HTR-8/SVneo (cell line): Measurements from ENCODE around the gene ZNF594.
"Not testable (repeated sequence)": the region's sequence is repeated elsewhere in the genome, so short reads cannot be mapped to it uniquely, and the experiment has no call there.

Experiments used
- DNase-seq: peaks from one replicate; pipeline ENCODE4 v3.0.0; 2011; ENCODE audit warnings: low spot score, mixed read lengths; ENCODE audit not compliant: insufficient read length
- FAIRE-seq: peaks from 2 replicates; lab custom pipeline; 2011; peaks lifted over from hg19 to GRCh38; lab: Jason Lieb, UNC

The ZNF594 gene

DNA sequence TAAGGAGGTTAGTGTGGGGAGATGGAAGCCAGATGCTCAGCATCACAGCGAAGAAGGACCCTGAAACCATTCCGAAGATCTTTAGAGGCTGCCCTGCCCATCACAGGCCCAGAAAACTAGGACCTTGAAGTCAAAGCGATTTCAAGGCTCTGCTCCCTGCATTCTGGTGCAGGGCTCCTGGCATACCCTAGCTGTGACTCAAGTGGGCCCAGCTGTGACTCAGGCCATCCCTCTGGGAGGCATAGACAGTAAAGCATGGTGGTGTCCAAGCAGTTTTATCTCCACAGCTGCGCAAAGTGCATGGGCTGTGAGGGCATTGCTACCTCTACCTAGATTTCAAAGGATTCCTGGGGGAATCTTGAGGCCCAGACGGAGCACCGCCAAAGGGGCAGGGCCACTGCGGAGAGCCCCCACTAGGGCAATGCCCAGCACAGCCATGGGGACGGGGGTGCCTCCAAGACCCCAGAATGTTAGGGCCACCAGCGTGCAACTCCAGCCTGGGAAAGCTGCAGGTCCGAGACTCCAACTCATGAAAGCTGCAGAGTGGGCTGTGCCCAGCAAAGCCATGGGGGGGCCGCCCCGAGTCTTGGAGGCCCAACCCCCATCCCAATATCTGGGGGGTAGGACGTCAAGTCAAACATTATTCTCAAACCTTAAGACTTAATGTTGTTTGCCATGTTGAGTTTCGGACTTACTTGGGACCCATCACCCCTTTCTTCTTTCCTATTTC lies 11.7 kb upstream of the ZNF594 start:
- DNase-seq, result no peak
- no peak for FAIRE-seq

GRCh38 chr17:5201011-5201410 lies 9.3 kb upstream of the ZNF594 start:
- FAIRE-seq (no peak), DNase-seq (no peak)

DNA sequence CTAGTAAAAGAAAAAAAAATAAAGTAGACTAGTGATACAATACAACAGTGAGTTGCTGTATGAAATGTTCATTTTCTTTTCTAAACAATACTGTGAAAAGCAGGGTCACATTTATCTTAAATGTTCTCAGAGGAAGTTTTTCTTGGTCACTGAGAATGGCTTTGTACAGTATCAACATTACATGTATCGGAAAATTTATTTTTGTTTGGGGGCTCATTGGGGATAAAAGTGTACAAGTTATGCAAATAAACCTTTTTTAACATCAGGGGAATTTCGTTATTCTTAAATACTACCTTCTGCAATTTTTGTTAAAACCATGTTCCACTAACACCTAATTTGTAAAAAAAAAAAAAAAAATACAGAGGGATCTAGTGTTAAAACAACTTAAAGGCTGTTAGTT lies 8.7 kb upstream of the ZNF594 start:
- no peak for FAIRE-seq
- no peak for DNase-seq

GRCh38 chr17:5198472-5198871 lies 6.8 kb upstream of the ZNF594 start:
- no peak for FAIRE-seq
- DNase-seq, result no peak

GRCh38 chr17:5194346-5194745 lies 2.7 kb upstream of the ZNF594 start:
- FAIRE-seq (no peak), DNase-seq (no peak)

GRCh38 chr17:5184288-5184687 lies 7.4 kb downstream of the ZNF594 start:
- FAIRE-seq, result no peak
- DNase-seq, result no peak

- DNase-seq (no peak), FAIRE-seq (no peak)
Observed at GRCh38 chr17:5183410-5183793, 8.3 kb downstream of the ZNF594 start.

- DNase-seq, result no peak
- FAIRE-seq, result no peak
Observed at GRCh38 chr17:5182597-5183409, 8.9 kb downstream of the ZNF594 start.

GRCh38 chr17:5181509-5182305 lies 10.0 kb downstream of the ZNF594 start:
- DNase-seq (no peak), FAIRE-seq (no peak)

DNA sequence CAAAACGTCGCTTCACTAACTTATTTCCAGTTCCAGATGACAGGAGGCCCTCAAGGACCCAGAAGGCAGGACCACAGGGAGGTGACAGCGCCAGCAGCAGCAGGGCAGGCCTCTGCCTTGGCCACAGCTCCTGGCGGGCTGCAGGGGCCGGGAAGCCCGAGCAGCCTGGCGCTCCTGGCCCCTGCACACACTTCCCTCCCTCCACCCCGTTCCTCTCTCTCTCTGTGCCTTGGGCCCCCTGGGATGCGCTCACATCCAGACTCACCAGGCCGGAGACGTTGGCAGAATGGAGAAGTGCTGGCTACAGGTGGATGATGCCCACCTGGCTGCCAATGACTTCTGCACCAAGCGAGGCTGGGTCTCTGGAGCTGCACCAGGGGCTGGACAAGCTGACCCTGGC lies 12.7 kb downstream of the ZNF594 start:
- DNase-seq, result no peak
- FAIRE-seq, result no peak

DNA sequence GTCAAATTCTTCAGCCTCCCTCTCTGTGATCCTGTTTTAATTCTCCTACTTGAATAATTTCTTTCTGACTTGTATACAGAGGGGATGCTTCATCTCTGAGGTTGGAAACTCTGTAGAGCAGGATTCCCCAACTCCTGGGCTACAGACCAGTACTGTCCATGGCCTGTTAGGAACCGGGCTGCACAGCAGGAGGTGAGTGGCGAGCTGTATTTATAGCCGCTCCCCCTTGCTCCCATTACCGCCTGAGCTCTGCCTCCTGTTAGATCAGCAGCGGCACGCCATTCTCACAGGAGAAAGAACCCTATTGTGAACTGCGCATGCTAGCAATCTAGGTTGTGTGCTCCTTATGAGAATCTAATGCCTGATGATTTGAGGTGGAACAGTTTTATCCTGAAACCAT lies 16.6 kb downstream of the ZNF594 start:
- DNase-seq, FAIRE-seq: not testable (repeated sequence)

- FAIRE-seq, DNase-seq: not testable (repeated sequence)
Observed at GRCh38 chr17:5165791-5166564, 25.7 kb downstream of the ZNF594 start.

- FAIRE-seq (no peak), DNase-seq (no peak)
Observed at GRCh38 chr17:5164436-5164835, 27.2 kb downstream of the ZNF594 start.

- FAIRE-seq, DNase-seq: not testable (repeated sequence)
Observed at GRCh38 chr17:5161793-5162192, 29.9 kb downstream of the ZNF594 start.

DNA sequence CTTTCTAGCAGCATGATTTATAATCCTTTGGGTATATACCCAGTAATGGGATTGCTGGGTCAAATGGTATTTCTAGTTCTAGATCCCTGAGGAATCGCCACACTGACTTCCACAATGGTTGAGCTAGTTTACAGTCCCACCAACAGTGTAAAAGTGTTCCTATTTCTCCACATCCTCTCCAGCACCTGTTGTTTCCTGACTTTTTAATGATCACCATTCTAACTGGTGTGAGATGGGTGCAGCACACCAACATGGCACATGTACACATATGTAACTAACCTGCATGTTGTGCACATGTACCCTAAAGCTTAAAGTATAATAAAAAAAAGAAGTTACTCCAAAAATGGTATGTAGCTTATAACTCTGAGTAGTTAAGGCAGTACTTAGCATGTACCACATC lies 31.0 kb downstream of the ZNF594 start:
- FAIRE-seq, result not testable (repeated sequence)

GRCh38 chr17:5146122-5146521 lies 45.5 kb downstream of the ZNF594 start:
- FAIRE-seq, DNase-seq: not testable (repeated sequence)

More for the DNA sequence above, 31.0 kb downstream of the ZNF594 start:
- DNase-seq, result not testable (repeated sequence)

- DNase-seq, FAIRE-seq: not testable (repeated sequence)
Observed at GRCh38 chr17:5142877-5143276, 48.8 kb downstream of the ZNF594 start.

DNA sequence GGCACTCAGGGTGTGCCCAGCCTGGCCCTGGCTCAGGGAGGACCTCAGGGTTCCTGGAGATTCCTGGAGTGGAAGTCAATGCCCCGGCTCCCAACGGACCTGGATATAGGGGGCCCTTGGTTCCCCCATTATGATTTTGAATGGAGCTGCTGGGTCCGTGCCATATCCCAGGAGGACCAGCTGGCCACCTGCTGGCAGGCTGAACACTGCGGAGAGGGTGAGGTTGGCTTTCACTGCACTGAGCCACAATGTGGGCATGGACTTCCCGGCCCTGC lies 52.3 kb downstream of the ZNF594 start:
- FAIRE-seq (no peak), DNase-seq (no peak)

DNA sequence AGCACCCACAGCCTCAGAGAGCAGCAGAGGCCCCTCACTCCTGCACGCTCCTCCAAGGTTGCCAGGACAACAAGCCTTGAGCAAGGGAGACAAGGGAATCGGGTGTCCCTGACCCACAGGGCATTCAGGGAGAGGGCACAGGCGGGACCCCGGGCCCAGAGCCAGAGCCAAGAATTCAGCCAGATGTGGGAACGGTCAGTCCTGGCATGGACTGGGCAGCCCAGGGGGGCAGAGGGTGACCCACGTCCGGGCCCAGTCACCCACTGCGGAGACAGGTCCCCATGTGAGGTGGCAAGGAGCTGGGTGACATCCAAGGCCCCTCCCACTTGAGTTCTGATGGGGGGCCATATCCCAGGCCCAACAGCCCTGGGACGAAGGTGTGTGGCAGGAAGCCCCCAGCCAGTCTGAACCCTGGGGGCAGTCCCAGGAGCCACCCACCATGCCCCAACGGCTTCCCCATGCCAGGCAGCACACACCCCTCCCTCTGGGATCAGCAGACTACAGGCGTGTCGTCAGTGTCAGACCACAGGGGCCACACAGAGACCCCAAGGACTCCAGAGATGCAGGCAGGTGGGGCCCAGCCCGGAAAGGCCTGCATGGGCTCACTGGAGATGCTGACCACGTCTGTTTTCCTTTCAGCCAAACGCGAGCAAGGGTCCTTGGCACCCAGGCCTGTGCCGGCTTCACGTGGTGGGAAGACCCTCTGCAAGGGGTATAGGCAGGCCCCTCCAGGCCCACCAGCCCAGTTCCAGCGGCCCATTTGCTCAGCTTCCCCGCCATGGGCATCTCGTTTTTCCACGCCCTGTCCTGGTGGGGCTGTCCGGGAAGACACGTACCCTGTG lies 52.8 kb downstream of the ZNF594 start:
- no peak for FAIRE-seq

More for the DNA sequence above, 52.8 kb downstream of the ZNF594 start:
- DNase-seq, result no peak
